HepG2 (cell line): ENCODE measurements around the gene IFNA16. TPM values are rescaled to one million over a fixed set of nuclear protein-coding genes. Genes with fewer than 3 reads are reported as not detected.

Experiments
- ATAC-seq: fragments of 200-7000 bp; cut with Tn5 transposase; 3 replicates; pipeline ENCODE4 v1.9.1; 2020; ENCODE audit warnings: mild to moderate bottlenecking, moderate library complexity
- BruUV-seq: library from RNA; stranded (reverse); fragments of 400-500 nt; replicated peaks from 2 replicates; lab custom pipeline; 2021; lab: Mats Ljungman, UMichigan
- CTCF ChIA-PET: fragments of 300-600 bp; formaldehyde crosslinking; extraction: SDS; loops from one replicate; lab custom pipeline; 2021; ENCODE audit warnings: low total read pairs, inconsistent platforms, low intra/inter-chr PET ratio; lab: Yijun Ruan, JAX
- POLR2A ChIA-PET: fragments of 350-600 bp; sonication (Branson Sonifier 250); formaldehyde crosslinking; loops from one replicate; lab custom pipeline; 2020; ENCODE audit warnings: antibody characterized with exemption, inconsistent platforms; lab: Yijun Ruan, JAX
- DNase-seq: peaks from one replicate; pipeline ENCODE4 v3.0.0-alpha.2; 2015; ENCODE audit warnings: low spot score
- FAIRE-seq: peaks from 3 replicates; lab custom pipeline; 2011; peaks lifted over from hg19 to GRCh38; lab: Jason Lieb, UNC
- H2AFZ ChIP-seq: one replicate; pipeline ENCODE4 v1.6.1; 2011; ENCODE audit warnings: low read length, inconsistent platforms
- H3K27ac ChIP-seq: fragments of 300-600 bp; 3 replicates; pipeline ENCODE4 v1.8.0; 2011; ENCODE audit warnings: mixed run types, mild to moderate bottlenecking, mixed read lengths, low read length, inconsistent platforms; ENCODE audit not compliant: insufficient read depth; ENCODE audit errors: extremely low read length
- H3K27me3 ChIP-seq, 2 experiments: fragments of 200-600 bp in 1 of 2; 2 replicates in 1 of 2; 3 replicates in 1 of 2; pipeline versions ENCODE4 v1.6.0 to v1.8.0; 2011; ENCODE audit warnings: low read length in 2 of 2, mild to moderate bottlenecking in 2 of 2, moderate library complexity in 2 of 2, inconsistent platforms in 1 of 2; ENCODE audit not compliant: insufficient read depth in 2 of 2, control insufficient read depth in 1 of 2
- H3K36me3 ChIP-seq, 2 experiments: fragments of 200-600 bp in 1 of 2; replicated peaks in 1 of 2; 2 replicates in 1 of 2; 3 replicates in 1 of 2; pipeline versions ENCODE4 v1.5.1 to v1.8.0; 2011; ENCODE audit warnings: low read length in 2 of 2, inconsistent platforms in 1 of 2; ENCODE audit not compliant: insufficient read depth in 2 of 2, control insufficient read depth in 1 of 2
- H3K4me1 ChIP-seq: 2 replicates; pipeline ENCODE4 v1.5.1; 2012; ENCODE audit warnings: low read length, inconsistent platforms; ENCODE audit not compliant: insufficient read depth
- H3K4me2 ChIP-seq: 2 replicates; pipeline ENCODE4 v1.6.0; 2011; ENCODE audit warnings: low read depth, low read length, inconsistent platforms
- H3K4me3 ChIP-seq, 3 experiments: fragments of 200-600 bp in 1 of 3; sonication (generic), shearing (Covaris generic) in 1 of 3; replicated peaks in 1 of 3; 2 replicates each; pipeline ENCODE4 v1.5.1; 2011 to 2016; ENCODE audit warnings: low read length in 3 of 3, inconsistent platforms in 2 of 3, low read depth in 2 of 3, mild to moderate bottlenecking in 2 of 3, control low read depth in 1 of 3, mixed read lengths in 1 of 3; ENCODE audit not compliant: insufficient read depth in 1 of 3
- H3K79me2 ChIP-seq: one replicate; pipeline ENCODE4 v1.6.1; 2011; ENCODE audit warnings: low read length, inconsistent platforms; ENCODE audit not compliant: insufficient read depth
- H3K9ac ChIP-seq: 2 replicates; pipeline ENCODE4 v1.6.0; 2011; ENCODE audit warnings: mild to moderate bottlenecking, low read depth, low read length, inconsistent platforms; ENCODE audit not compliant: insufficient read depth
- H3K9me3 ChIP-seq: 2 replicates; pipeline ENCODE4 v1.5.1; 2012; ENCODE audit warnings: mild to moderate bottlenecking, low read length
- H4K20me1 ChIP-seq: 2 replicates; pipeline ENCODE4 v1.6.0; 2011; ENCODE audit warnings: inconsistent platforms, mild to moderate bottlenecking, low read length, moderate library complexity; ENCODE audit not compliant: insufficient read depth
- ATF3 ChIP-seq: sonication (generic); formaldehyde crosslinking; IDR thresholded peaks from 2 replicates; pipeline ENCODE4 v1.4.0; 2020; ENCODE audit warnings: missing genetic modification reagents
- CBFB ChIP-seq: sonication (generic); formaldehyde crosslinking; IDR thresholded peaks from 2 replicates; pipeline ENCODE4 v1.4.0; 2020; ENCODE audit warnings: missing genetic modification reagents
- CREB1 ChIP-seq, 2 experiments: fragments of 450-650 bp in 1 of 2; IDR thresholded peaks; 2 replicates each; pipeline ENCODE4 v1.6.1; 2016 to 2017; ENCODE audit warnings: control low read depth in 1 of 2, mild to moderate bottlenecking in 1 of 2, missing compliant biosample characterization in 1 of 2, missing genetic modification characterization in 1 of 2
- FUBP1 ChIP-seq: sonication (generic); formaldehyde crosslinking; IDR thresholded peaks from 2 replicates; pipeline ENCODE4 v1.5.1; 2020; ENCODE audit warnings: missing genetic modification reagents, mild to moderate bottlenecking, borderline replicate concordance
- MXD4 ChIP-seq: IDR thresholded peaks from 2 replicates; pipeline ENCODE4 v1.6.1; 2016; ENCODE audit warnings: mild to moderate bottlenecking, missing biosample characterization, missing genetic modification reagents
- PLRG1 ChIP-seq: fragments of 450-650 bp; conservative IDR thresholded peaks from 2 replicates; pipeline ENCODE4 v1.6.1; 2016
- RBM22 ChIP-seq: fragments of 200-400 bp; formaldehyde crosslinking; optimal IDR thresholded peaks from 2 replicates; pipeline ENCODE3; 2017; ENCODE audit warnings: mild to moderate bottlenecking, low read length, moderate library complexity
- SPEN ChIP-seq: sonication (generic); formaldehyde crosslinking; IDR thresholded peaks from 2 replicates; pipeline ENCODE4 v1.5.1; 2020; ENCODE audit warnings: low read depth, mild to moderate bottlenecking, missing genetic modification reagents
- ZBTB46 ChIP-seq: sonication (generic); formaldehyde crosslinking; IDR thresholded peaks from 2 replicates; pipeline ENCODE4 v1.4.0; 2020; ENCODE audit warnings: mild to moderate bottlenecking, missing genetic modification reagents, borderline replicate concordance
- ZFP36L2 ChIP-seq: sonication (generic); formaldehyde crosslinking; IDR thresholded peaks from 2 replicates; pipeline ENCODE4 v1.4.0; 2020; ENCODE audit warnings: missing genetic modification reagents
- ZFY ChIP-seq: sonication (generic); formaldehyde crosslinking; IDR thresholded peaks from 2 replicates; pipeline ENCODE4 v1.4.0; 2020; ENCODE audit warnings: missing genetic modification reagents
- ZNF136 ChIP-seq: sonication (generic); formaldehyde crosslinking; IDR thresholded peaks from 2 replicates; pipeline ENCODE4 v1.8.1; 2022; ENCODE audit warnings: low read depth, mild to moderate bottlenecking, moderate library complexity, missing genetic modification reagents
- ZNF317 ChIP-seq: sonication (generic); formaldehyde crosslinking; IDR thresholded peaks from 2 replicates; pipeline ENCODE4 v1.5.0; 2020; ENCODE audit warnings: mild to moderate bottlenecking, missing genetic modification reagents
- ZNF367 ChIP-seq: sonication (generic); formaldehyde crosslinking; IDR thresholded peaks from 2 replicates; pipeline ENCODE4 v1.4.0; 2020; ENCODE audit warnings: missing genetic modification reagents, borderline replicate concordance
- ZNF460 ChIP-seq: sonication (generic); formaldehyde crosslinking; IDR thresholded peaks from 2 replicates; pipeline ENCODE4 v1.5.1; 2020; ENCODE audit warnings: missing genetic modification reagents, mild to moderate bottlenecking, borderline replicate concordance
- WGBS: methylation state at CpG from one replicate; pipeline ENCODE4 v1.1.6; 2017; ENCODE audit warnings: low lambda C conversion rate; 5-methylcytosine and 5-hydroxymethylcytosine counted together
- in situ Hi-C: cut with HindIII; loops from 2 replicates; pipeline ENCODE4 v1.10.0; 2017; ENCODE audit warnings: low pct_unique_long_range_greater_than_20kb; ENCODE audit not compliant: extremely low pct_ligation_motif_present
- intact Hi-C: fragments of 100-400 bp; cut with micrococcal nuclease; formaldehyde crosslinking; loops from one replicate; pipeline ENCODE4 v1.10.0; 2022; ENCODE audit not compliant: unreplicated experiment
- polyA plus RNA-seq, 8 experiments: library from polyadenylated mRNA; depleted of rRNA in 3 of 8; stranded (reverse) in 7 of 8; unstranded in 1 of 8; fragments of >200 nt; fragmentation: Illumina TruSeq in 4 of 8; extraction: Trizol in 4 of 8; gene quantifications; 2 replicates each; pipeline versions ENCODE4 v1.2.1 to v1.2.3, GENCODE V29; 2011 to 2016; ENCODE audit warnings: low read depth in 4 of 8, missing spikeins in 1 of 8, mixed read lengths in 1 of 8; ENCODE audit not compliant: insufficient read depth in 1 of 8
- total RNA-seq, 5 experiments: library from RNA; depleted of rRNA; stranded (reverse); fragments of >200 nt; fragmentation: Illumina TruSeq; extraction: Trizol; gene quantifications; 2 replicates each; pipeline ENCODE4 v1.2.3, GENCODE V29; 2016; ENCODE audit warnings: low read depth in 1 of 5

IFNA16 gene
- total and polyA plus RNA-seq, 2 of the 13 experiments (the other 11 are each of a cell fraction or from before 2014, with no cell fraction given), result not detected

- POLR2A ChIA-PET, result no interaction called here
- BruUV-seq, result no TSS peak
- no peak for TF ChIP-seq ZFP36L2 (CRISPR knock-in tag)
- no peak for TF ChIP-seq ZNF136 (CRISPR knock-in tag)
- TF ChIP-seq ATF3, result no peak
- no peak for TF ChIP-seq SPEN (CRISPR knock-in tag)
- TF ChIP-seq FUBP1 (CRISPR knock-in tag), result no peak
- TF ChIP-seq, all 625 proteins: peak for 0
- in situ Hi-C loops, result no loop called here
- no peak overlapping the region for H2AFZ ChIP-seq
- H3K27me3 ChIP-seq, result no peaks in the 10 kb centered on the region
- no peaks in the 10 kb centered on the region for H3K36me3 ChIP-seq
- no peak overlapping the region for H3K4me3 ChIP-seq
- H3K9me3 ChIP-seq, result no peaks in the 10 kb centered on the region
- WGBS, result 0% methylated on average over 2 of the region's 2 CpGs
- H3K27ac ChIP-seq, result no peak overlapping the region
- DNase-seq, result no peak
- FAIRE-seq, result no peak
- H3K4me2 ChIP-seq, result no peak overlapping the region
- intact Hi-C loops, result no loop called here
- no peaks in the 10 kb centered on the region for H3K4me1 ChIP-seq
- no peak for ATAC-seq
- H3K9ac ChIP-seq, result no peak overlapping the region
- CTCF ChIA-PET, result no interaction called here
- H3K79me2 ChIP-seq, result no peaks in the 10 kb centered on the region
- H4K20me1 ChIP-seq, result no peaks in the 10 kb centered on the region
Observed at GRCh38 chr9:21244836-21245235, 27.7 kb upstream of the IFNA16 start.

- Histone ChIP-seq H3K4me2 (no peak within 1 kb of the TSS), H3K79me2 (no peaks in the 10 kb centered on the region), H3K27ac (no peak within 1 kb of the TSS), H3K4me3 (no peak within 1 kb of the TSS), H3K4me1 (no peaks in the 10 kb centered on the region), H3K9me3 (no peaks in the 10 kb centered on the region), H3K9ac (no peak within 1 kb of the TSS), H3K36me3 (no peaks in the 10 kb centered on the region), H4K20me1 (no peaks in the 10 kb centered on the region), H3K27me3 (no peaks in the 10 kb centered on the region), H2AFZ (no peak within 1 kb of the TSS)
- FAIRE-seq (no peak), DNase-seq (no peak), ATAC-seq (no peak)
- ChIA-PET POLR2A (no interaction called here), CTCF (no interaction called here)
- BruUV-seq, result no TSS peak
- WGBS, result 0% methylated on average over 2 of the region's 2 CpGs
- intact Hi-C loops, result loop anchor here (5.0 kb wide), 1 partner anchor 157 kb away; no protein-coding TSS in a partner anchor
- in situ Hi-C loops, result no loop called here
- TF ChIP-seq RBM22 (no peak), MXD4 (no peak), CBFB (CRISPR knock-in tag) (no peak), ZNF317 (CRISPR knock-in tag) (no peak), ZFY (CRISPR knock-in tag) (no peak), ZNF367 (CRISPR knock-in tag) (no peak), ZBTB46 (CRISPR knock-in tag) (no peak), ZNF460 (no peak), CREB1 (IDR thresholded peaks at IDR 0.05) (no peak), CREB1 (CRISPR knock-in tag; IDR thresholded peaks at IDR 0.05) (no peak), PLRG1 (no peak)
Observed at GRCh38 chr9:21239911-21240310, 22.8 kb upstream of the IFNA16 start, which contains the start of gene IFNA14. IFNA14 (minus strand) TSS chr9:21240005; CDS start chr9:21239935, 70 bp downstream.
